HG03565 (cell line): ENCODE results near the gene CFAP206.
A peak's percentile ranks its signal among the peaks of the same experiment; 100 is the strongest.

Experiments used
- ATAC-seq: cut with Tn5 transposase; IDR thresholded peaks from one replicate; pipeline ENCODE4 v1.9.1; 2021; ENCODE audit warnings: mild to moderate bottlenecking, moderate library complexity; ENCODE audit not compliant: unreplicated experiment

CFAP206 gene, protein sequence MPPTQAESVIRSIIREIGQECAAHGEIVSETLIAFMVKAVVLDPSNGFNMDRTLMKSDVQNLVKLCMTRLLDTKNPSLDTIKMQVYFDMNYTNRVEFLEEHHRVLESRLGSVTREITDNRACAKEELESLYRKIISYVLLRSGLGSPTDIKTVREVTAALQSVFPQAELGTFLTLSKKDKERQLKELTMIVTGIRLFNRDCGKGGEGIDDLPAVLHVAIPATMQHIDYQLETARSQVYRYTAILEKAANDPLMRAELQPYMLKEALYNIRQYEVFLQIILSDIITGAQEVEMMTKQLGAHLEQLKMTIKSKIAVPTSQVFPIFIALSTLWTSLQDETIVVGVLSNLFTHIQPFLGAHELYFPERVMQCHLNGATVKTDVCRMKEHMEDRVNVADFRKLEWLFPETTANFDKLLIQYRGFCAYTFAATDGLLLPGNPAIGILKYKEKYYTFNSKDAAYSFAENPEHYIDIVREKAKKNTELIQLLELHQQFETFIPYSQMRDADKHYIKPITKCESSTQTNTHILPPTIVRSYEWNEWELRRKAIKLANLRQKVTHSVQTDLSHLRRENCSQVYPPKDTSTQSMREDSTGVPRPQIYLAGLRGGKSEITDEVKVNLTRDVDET

DNA sequence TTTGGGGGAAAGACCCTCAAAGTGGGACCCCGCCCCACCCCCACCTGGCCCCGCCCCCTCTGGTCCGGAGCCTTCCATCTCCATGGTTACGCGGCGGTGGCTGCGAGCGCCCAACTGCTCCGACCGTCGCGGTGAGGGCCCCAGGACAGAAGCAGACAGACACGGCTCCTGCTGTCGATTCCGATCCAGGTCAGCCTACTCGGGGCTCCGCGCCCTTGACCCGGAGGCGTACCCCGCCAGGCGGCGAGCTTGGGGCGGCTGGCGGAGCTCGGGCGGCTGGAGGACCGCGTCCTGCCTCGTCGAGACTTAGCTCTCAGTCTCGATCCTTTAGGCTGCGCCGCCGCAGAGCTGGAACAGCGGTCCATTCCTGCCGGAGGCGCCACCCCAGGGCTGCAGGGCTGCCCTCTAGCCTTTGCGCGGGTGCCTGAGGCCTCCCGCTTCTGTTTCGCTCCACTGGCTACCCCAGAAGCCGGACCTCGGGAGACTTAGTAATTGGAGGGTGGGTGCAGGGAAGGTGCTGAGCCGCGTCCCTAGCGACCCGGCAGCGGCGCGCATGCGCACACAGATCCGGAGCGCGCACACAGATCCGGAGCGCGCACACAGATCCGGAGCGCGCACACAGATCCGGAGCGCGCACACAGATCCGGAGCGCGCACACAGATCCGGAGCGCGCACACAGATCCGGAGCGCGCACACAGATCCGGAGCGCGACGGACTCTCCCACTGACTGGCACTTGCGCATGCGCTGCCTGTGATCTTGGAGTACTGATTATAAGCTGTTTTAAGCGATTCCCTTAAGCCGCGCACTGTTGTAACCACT, at the start of gene CFAP206:
TSS of gene CFAP206 (plus strand) at position 72 of the 820 bp plus-strand sequence. CDS start 1,868 bp downstream, outside the sequence.
- peak; percentile 72 for ATAC-seq

DNA sequence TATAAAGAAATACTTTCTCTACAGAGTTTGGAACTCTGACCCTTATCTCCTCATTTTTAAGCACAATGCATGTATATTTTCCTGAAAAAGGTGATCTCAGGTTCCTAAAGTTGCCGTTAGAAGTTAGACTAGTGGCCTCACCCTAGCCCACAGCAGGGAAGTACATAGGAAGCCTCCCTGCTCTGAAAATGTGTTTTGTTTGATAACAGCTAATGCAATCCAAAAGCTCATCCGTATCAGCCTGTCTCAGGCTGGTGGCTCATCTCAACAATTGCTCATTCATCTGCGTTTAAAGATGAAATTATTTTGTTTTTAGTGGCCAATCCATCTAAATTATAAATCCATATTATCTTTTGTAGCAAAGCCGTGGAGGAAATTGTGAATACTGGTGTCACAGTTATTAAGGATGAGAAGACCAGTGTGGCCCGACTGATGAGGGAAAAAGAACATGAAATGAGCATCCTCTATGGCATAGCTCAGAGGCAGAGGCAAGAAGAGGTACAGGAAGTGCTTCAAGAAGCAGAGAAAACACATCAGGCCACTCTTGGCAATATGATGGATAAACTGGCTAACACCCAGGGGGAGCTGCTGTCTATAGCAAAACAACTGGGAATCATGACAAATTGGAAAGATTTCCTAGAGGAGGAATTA, 43.0 kb upstream of the CFAP206 start:
- ATAC-seq, result no peak

DNA sequence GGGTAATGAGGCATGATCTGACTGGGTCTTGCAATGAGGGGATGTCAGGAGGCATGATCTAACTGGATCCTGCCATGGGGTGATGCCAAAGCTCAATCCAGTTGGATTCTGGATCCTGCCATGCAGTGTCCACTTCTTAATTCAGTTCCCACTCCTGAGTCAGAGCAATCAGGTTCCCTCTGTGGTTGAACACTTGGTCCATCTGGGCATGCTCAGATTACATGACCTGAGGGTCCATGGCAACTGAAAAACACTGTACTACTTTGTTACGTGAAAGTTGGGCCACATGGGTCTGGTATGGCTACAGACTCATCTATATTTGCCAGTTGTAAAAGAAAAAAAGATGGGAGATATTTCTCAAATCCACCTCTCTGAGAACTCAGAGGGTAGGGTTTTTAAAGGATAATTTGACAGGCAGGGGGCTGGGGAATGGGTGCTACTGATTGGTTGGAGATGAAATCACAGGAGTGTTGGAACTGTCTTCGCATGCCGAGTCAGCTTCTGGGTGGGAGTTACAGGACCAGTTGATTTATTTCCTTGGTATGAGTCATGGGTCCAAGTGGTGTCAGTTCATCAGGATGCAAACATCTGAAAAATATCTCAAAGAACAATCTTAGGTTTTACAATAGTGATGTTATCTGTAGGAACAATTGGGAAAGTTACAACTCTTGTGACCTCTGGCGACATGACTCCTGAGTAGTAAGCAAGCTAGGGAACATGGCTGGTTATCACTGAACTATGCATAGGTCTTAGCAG, 41.5 kb upstream of the CFAP206 start:
- ATAC-seq, result no peak

DNA sequence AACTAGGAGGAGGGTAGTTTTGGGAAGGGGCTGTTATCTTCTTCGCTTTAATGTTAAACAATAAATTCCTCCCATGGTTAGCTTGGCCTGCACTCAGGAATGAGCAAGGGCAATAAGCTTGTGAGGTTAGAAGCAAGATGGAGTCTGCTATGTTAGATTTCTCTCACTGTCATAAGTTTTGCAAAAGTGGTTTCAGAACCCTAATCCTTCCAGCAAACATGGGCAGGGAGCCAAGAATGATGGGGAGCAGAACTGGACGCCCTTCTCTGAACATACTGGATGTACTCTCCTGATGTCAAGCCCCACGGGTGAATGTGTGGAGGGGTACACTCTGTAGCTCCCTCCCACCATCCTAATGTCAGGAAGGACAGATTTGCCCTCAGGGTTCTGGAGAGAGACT, 40.9 kb upstream of the CFAP206 start:
- no peak for ATAC-seq

DNA sequence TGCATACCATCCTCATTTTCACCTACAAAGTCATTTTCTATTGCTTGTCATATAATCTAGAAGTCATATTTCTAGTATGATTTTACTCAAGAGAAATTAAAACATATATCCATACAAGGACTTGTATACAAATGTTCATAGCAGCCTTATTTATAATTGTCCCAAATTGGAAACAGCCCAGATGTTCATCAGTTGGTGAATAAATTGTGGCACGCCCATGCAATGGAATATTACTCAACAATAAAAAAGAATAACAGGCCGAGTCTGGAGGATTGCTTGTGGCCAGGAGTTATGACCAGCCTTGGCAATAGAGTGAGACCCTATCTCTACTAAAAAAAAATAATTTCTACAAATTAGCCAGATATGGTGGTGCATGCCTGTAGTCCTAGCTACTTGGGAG, 34.4 kb upstream of the CFAP206 start:
- no peak for ATAC-seq

DNA sequence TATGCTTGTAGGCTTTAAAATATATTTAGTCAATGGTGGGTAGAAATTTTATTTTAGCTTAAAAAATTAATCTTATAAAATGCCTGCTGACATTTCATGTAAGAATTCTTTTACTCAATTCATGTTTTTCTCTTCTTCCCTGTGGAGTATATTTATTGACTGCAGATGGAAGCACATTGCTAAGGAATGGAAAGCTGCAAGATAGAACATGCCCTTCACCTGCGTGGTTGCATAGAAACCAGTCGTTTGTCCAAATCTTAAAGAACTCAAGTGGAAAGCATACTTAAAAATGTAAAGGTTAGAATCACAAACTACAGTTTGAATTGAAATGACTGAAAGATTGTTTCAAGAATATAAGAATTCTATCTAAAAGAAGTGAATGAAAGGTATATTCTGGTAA, 32.5 kb upstream of the CFAP206 start:
- ATAC-seq, result no peak

DNA sequence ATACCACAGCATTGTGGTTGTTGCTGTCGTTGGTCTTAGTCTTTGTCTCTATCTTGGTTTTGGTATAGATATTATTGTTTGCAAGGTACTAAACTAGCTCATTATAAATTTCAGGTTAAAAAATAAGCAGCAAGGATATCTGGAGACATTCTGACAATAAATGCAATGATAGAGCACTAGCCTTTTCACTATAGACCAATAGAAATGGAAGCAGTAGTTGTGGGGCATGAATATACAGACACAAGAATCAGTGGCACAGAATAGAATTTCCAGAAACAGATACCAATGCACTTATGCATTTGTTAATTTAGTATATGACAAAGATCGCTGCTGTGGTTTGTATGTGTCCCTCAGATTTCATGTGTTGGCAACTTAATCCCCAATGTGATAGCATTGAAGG, 31.1 kb upstream of the CFAP206 start:
- ATAC-seq, result no peak

DNA sequence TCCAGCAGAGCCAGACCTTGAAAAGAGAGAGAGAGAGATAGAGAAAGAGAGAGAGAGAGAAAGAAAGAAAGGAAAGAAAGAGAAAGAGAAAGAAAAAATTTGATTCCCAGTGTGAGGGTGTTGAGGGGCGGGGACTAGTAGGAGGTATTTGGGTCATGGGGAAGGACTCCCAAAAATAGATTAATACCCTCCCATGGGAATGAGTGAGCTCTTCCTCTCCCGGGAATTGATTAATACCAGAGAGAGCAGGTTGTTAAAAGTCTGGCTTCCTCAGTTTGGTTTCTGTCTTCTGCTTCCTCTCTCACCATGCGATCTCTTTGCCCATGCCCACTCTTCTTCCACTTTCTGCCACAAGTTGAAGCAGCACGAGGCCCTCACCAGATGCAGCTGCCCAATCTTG, 28.8 kb upstream of the CFAP206 start:
- no peak for ATAC-seq

DNA sequence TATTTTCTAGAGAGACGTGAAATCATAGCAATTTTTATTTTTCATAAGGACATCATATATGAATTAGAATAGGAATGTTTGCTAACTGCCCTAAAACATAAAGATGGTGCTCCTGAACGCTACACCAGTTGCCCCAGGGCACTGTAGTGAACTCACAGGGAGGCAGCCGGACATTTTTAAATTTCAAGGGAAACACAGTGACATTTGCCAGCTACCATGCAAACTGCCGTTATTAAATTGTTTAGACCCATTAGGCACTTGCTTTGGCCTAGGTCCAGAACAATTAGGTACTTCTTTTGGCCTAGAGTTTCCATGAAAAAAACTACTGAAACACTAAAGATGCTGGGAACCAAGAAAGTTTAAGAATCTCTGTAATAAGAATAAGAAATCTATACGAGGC, 24.9 kb upstream of the CFAP206 start:
- ATAC-seq, result no peak

DNA sequence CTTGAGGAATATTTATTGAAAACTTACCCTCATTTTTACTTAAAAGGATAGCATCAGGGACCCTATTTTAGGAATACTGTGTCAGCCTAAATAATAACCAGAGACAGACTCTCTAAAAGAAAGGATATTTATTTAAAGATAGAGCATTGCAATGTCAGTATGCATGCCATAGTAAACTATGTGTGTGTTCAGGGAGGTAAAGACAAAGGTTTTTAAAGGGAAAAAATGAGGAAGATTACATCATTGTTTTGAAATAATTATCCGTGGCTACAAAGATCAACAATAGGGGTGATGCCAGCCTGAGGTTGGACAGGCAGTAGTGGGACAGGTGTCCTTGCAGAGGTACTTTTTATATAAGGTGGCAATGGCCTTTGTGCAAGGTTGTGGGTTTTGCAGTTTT, 23.7 kb upstream of the CFAP206 start:
- no peak for ATAC-seq

DNA sequence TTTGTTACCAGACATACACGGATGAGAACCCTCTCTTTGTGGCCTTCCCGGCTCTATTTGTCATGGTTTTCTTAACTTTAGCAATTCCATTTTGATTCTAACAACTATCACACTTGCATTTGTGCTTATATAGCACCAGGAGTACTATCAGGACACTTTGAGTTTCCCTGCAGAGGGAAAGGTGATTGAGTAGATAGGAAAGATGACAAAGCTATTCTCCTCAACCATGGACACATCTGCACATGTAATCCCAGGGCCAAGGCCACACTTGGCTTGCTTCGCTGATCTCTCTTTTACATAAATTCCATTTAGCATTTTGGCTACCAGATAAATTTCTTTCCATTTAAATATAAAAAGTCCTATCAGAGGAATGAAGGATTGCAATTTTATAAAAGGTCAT, 23.3 kb upstream of the CFAP206 start:
- no peak for ATAC-seq

DNA sequence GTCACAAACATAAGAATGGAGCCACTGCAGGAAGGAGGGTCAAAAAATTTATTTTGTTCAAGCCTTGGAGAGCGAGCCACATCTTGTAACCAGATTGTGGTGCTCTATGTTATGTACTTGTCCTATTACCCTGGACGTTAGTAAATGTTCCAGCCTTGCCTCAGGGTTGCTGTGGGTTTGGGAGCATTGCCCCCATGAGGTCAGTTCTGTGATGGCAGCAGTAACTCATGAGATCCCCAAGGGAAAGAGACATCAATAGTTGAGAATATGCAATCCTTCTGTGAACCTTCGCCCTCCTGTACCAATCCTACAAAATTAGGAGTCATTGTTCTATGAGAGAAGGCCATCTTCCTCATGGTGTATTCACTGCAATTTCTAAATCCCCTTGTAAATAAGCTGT, 16.4 kb upstream of the CFAP206 start:
- ATAC-seq, result no peak

DNA sequence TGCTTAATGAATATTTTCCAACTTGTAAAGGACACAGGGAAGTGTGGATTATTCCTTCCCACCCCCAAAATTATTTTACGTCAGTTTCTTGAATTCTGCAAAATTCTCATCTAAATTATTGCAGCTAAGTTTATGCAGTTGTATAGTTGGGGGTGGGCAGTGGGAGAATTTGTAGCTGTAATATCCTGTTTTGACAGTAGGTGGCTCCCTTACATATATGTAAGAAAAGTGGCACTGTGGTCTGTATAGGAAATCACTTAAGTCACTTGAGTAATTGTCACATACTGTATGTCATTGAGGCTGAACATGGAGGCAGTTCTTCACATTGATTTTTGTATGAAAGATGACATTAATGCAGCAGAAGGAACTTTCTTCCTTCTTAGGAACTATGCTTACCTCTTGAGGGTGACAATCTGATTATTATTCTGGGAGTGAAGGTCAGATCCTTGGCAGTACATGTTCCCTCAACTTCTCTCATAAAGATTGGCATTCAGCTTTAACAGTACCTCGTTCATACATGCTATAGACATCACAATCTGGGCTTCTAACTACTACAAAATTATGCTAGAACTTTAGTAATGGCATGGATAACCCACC, 14.6 kb upstream of the CFAP206 start:
- peak; percentile 56 for ATAC-seq

DNA sequence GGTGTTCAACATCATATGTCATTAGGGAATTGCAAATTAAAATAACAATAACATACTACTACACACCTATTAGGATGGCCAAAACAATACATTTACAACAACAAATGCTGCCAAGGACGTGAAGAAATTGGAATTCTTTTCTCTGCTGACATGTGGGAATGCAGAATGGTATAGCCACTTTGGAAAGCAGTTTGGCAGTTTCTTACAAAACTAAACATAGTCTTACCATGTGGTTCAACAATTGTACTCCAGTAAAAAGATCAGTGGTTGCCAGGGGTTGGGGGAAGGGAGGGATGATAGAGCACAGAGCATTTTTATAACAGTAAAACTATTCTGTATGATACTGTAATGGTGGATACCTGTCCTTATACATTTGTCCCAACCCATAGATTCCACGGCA, 12.3 kb upstream of the CFAP206 start:
- ATAC-seq, result no peak

DNA sequence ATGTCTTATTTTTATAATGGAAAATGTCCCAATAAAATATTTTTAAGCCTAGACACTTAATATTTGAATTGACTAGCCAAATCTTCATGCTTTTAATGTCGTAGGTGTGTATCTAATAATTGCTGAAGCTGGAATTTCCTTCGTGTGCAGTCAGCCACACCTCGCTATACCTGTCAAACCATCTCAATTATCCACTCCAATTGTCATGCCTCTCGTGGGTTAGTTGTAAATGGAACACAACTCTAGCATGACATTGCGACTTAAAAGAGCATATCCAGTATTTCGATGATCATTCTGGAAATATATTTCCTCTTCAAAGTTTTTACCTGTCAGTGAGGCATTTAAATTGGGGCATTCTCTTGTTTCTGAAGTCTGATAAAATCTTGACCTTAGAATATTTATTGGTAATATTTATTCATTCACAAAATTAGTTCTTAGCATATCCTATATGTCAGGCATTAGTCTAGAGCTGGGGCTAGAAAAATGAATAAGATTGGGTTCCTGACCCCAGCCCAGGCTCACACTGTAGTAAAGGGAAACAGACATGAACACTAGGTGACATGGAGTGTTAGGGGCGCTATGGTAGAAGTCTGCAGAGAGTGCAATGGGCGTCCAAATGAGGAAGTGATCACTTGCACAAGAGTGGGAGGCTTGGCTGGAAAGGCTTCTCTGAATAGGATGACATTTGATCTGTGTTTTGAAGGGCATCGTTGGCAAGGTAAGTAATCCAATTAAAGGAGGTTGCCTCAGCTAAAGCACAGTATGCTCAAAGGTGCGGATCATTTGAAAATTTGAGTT, 11.0 kb upstream of the CFAP206 start:
- ATAC-seq, result peak; percentile 91

DNA sequence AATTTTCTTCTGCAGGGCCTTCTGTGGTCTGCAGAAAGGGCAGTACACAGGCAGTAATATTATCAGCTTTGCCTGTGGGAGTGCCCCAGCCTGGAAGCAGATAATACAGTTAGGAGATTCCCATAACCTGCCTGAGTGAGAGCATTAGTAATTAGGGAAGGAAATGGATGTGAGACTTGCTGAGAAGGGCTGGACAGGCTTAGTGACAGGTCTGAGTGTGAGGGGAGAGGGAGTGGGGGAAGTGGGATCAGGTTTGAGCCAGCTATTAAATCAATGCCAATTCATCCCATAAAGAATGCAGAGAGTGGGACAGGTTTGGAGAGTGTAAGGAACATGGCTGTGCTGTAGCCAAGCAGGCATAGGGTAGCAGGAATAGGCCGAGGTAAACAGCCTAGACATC, 10.1 kb upstream of the CFAP206 start:
- ATAC-seq, result no peak

DNA sequence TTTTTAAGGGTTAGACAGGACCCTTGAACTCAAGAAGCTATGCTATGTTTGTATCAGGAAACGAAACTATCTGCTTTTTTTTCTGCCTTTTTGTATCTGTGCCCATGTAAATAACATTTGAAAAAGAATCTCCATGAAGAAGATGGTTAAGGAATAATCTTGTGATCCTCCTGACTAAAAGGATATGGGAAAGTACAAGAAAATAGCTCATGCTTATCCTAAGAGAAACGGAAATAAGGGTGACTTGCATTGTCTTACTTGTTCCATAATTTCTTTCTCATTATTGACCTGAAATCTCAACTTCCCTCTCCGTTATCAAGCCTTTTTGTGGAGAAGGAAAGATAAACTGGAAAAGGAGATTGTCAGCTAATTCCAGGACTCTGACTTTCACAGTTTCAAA, 5.9 kb upstream of the CFAP206 start:
- no peak for ATAC-seq

DNA sequence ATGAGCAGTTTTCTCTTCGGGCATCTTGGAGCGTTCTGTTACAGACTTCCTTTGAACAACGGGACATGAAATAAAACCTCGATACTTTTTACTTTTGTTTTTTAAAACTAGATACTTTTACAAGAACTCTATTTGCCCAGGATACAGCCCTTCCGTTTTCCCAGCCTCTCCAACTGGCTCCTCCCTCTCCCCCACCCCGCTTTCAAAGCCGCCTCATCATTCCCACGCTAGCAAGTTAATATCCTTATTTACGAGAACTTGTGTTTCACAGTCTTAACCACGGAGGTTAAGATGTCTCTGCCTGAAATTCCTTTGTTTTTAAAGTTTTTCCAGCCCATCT, 241 bp upstream of the CFAP206 start:
- peak; percentile 5 for ATAC-seq

DNA sequence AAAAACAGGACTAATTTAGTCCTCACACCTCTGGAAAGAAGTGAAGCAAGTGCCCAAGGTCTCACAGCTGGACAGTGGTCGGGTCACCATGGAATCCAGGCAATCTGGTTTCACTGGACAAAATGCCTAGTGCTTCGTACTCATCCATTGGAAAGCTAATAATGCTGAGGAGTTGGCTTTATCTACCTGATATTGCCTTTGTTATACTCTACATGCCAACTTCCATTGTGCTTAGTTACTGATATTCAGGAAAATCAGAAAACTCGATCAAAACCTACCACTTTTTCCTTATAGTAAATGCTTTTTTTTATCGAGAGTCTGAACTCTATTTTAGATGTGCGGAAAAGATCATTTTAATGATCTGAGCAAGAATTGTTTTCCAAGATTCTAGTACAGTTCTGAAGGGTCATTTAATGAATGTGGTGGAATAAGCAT, 966 bp downstream of the CFAP206 start:
- peak; percentile 1 for ATAC-seq
